ENCODE results near the gene MEI1. TPM values are rescaled to one million over a fixed set of nuclear protein-coding genes. Genes with fewer than 3 reads are reported as not detected.
"Not testable (repeated sequence)": the region's sequence is repeated elsewhere in the genome, so short reads cannot be mapped to it uniquely, and the experiment has no call there.

The MEI1 gene
- total RNA-seq, 1 donor = 0.27 TPM

DNA sequence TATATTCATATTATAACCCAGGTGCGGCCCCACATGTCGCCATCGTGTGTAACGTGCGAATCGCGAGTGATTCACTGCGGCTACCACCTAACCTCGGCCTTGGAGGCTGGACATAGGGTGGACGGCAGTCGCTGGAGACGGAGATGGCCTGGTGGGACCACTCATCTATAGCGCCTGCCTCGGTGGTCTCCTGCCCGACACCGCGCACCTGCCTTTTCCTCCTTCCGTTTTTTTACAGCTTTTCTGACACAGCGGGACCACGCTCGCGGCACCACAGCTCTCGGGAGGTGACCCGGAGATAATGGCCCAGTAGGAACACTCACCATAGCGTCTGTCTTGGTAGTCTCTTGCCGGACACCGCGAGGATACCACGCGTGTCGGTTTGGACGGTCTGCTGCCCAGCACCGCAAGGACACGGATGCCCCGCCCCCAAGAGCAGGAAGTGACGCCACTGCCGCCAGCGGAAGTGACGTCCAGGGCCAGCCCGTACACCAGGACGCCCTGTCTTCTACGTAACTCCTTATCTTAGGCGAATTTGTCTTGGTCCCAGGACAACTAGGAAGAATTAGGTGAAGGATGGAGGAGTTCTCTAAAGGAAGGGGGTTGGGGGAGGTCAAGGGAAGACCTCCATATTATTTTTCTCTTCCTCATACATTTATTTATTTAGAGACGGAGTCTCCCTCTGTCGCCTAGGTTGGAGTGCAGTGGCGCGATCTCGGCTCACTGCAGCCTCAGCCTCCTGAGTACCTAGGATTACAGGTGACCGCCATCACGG, 17.1 kb upstream of the MEI1 start:
- TF ChIP-seq CTCF (IDR thresholded peaks at IDR 0.05; ENCODE audit: insufficient read depth, low read length) = no peak
- H3K4me3 ChIP-seq (ENCODE audit: low read depth, low read length) = peak overlapping the region; percentile 82
- DNase-seq (ENCODE audit: low read depth) = peak; percentile 89

DNA sequence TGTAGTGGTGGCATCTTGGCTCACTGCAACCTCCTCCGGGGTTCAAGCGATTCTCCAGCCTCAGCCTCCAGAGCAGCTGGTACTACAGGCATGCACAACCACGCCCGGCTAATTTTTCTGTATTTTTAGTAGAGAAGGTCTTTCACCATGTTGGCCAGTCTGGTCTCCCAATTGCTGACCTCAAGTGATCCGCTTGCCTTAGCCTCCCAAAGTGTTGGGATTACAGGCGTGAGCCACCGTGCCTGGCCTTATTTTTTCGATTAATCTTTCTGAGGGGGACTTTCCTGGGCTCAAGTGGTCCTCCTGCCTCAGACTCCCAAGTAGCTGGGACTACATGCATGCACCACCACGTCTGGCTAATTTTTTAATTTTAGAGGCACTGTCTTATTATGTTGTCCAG, 16.3 kb upstream of the MEI1 start:
- TF ChIP-seq CTCF (IDR thresholded peaks at IDR 0.05; ENCODE audit: insufficient read depth, low read length) = no peak
- H3K4me3 ChIP-seq (ENCODE audit: low read depth, low read length) = peak overlapping the region; percentile 82
- no peak for DNase-seq (ENCODE audit: low read depth)

- no peak for DNase-seq (ENCODE audit: low read depth)
- H3K4me3 ChIP-seq (ENCODE audit: low read depth, low read length) = no peak overlapping the region
- TF ChIP-seq CTCF (IDR thresholded peaks at IDR 0.05; ENCODE audit: insufficient read depth, low read length) = no peak
Measured at GRCh38 chr22:41683616-41684015, 15.7 kb upstream of the MEI1 start.

DNA sequence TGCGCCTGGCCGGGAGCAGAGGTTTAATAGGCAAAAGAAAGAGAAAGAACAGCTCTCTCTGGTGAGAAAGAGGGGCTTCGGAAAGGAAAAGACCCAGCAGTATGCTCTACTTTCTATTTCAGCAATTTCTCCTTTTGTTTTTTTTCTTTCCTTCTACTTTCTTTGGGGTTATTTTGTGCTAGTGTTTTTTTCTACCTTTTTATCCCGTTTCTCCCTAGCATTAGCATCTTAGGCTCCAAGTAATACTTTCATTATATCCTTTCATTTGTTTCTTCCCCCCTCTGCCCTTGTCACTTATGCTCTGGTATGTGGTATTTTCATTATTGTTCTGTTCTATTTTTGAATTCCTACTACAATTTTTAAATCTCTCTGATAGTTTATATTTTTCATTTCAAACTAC, 15.1 kb upstream of the MEI1 start:
- H3K4me3 ChIP-seq (ENCODE audit: low read depth, low read length) = no peak overlapping the region
- no peak for DNase-seq (ENCODE audit: low read depth)
- no peak for TF ChIP-seq CTCF (IDR thresholded peaks at IDR 0.05; ENCODE audit: insufficient read depth, low read length)

- not testable (repeated sequence) for H3K4me3 ChIP-seq (ENCODE audit: low read depth, low read length); DNase-seq (ENCODE audit: low read depth)
Measured at GRCh38 chr22:41686890-41687289, 12.4 kb upstream of the MEI1 start.

DNA sequence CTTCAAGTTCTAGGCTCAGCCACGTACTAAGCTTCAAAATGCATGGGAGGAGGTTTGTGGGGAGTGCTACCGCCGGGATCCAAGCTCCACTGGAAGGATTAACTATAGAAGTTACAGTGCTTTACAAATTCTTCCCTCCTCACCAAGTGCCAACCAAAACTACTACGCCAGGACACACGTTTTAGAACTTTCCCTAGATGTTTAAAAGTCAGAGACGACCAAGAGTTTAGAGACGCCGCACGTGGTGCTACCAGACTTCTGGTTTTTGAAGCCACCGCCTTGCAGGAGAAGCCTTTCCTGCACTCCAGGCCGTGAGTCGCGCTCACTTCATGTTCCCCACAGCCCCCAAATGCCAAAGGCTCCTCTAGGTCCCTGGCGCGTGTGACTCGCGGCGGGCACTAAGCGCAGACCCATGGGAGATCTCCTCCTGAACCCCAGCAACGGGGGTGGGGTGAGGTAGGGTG, 11.4 kb upstream of the MEI1 start:
- TF ChIP-seq CTCF (IDR thresholded peaks at IDR 0.05; ENCODE audit: insufficient read depth, low read length) = no peak
- peak overlapping the region; percentile 90 for H3K4me3 ChIP-seq (ENCODE audit: low read depth, low read length)
- peak; percentile 36 for DNase-seq (ENCODE audit: low read depth)

DNA sequence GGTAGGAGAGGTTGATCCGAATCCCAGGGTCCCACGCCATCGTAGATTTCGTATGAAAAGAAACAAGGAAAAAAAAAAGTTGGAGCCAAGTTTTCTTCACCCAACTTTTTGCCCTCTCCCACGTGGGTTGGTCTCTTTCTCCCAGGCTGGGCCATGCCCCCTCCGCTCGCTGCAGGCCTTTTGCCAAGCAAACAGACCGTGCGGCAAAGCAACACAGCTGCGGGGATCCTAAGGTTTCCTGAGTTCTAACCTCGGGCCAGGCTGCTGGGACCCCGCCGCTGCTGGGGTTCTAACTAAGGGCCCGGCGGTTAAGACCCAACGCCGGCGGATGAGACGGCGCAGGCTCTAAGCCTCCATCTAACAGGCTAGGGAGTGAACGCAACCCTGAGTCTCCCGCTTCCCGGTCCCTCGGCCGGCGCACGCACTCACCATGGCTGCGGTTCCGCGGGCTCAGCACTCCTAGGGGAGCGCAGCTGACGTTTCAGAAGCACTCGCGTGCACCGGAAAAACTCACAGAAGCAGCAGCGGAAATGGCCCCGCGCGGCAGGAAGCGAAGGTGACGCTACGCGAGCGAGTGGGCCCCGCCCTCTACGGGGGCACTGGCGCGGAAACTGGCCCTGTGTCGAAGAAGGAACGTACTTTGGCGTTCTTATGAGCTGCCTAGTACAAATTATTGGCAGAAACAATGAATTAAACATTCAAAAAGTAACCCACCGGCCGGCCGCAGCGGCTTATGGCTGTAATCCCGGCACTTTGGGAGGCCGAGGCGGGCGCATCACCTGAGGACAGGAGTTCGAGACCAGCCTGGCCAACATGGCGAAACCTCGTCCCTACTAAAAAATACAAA, 10.7 kb upstream of the MEI1 start, which contains the start of gene SNU13:
TSS of gene SNU13 (minus strand) at position 503 of the 847 bp plus-strand sequence. CDS start at position 432, 71 bp downstream.
- DNase-seq (ENCODE audit: low read depth) = peak; percentile 89
- no peak for TF ChIP-seq CTCF (IDR thresholded peaks at IDR 0.05; ENCODE audit: insufficient read depth, low read length)
- peak within 1 kb of the TSS; percentile 90 for H3K4me3 ChIP-seq (ENCODE audit: low read depth, low read length)
